Vagina (tissue), 2 donors: ENCODE data around the gene CTAGE4.
"Not testable (repeated sequence)": the region's sequence is repeated elsewhere in the genome, so short reads cannot be mapped to it uniquely, and the experiment has no call there.

ENCODE experiments used
- CTCF ChIP-seq, 3 experiments: fragments of 450-650 bp in 2 of 3; fragments of 200-600 bp in 1 of 3; sonication (generic) in 1 of 3; IDR thresholded peaks; one replicate each; pipeline ENCODE4 v1.5.1; 2017 to 2019; ENCODE audit warnings: antibody characterized with exemption in 3 of 3, mild to moderate bottlenecking in 2 of 3, moderate library complexity in 2 of 3
- POLR2A ChIP-seq, 2 donors: fragments of 450-650 bp; IDR thresholded peaks; one replicate each; pipeline ENCODE4 v1.6.1; 2017; ENCODE audit warnings: antibody characterized with exemption in 2 of 2, mild to moderate bottlenecking in 2 of 2, moderate library complexity in 2 of 2
- POLR2AphosphoS5 ChIP-seq, 2 donors: sonication (generic); formaldehyde crosslinking; IDR thresholded peaks; one replicate each; pipeline ENCODE4 v1.9.0; 2017; ENCODE audit warnings: antibody characterized with exemption in 2 of 2, mild to moderate bottlenecking in 2 of 2, low read depth in 1 of 2; ENCODE audit not compliant: insufficient read depth in 1 of 2

- TF ChIP-seq CTCF (IDR thresholded peaks at IDR 0.05); POLR2A (IDR thresholded peaks at IDR 0.05); POLR2AphosphoS5 (IDR thresholded peaks at IDR 0.05; ENCODE audit: insufficient read depth in 1 of 2, low read depth in 1 of 2): not testable (repeated sequence)
These were observed 43.6 kb downstream of the CTAGE4 start for GRCh38 chr7:144226866-144227265.
